Loucy (cell line): ENCODE results near the gene GRAMD4.

ENCODE experiments used
- H2AFZ ChIP-seq: fragments of 200-600 bp; sonication (generic); 2 replicates; pipeline ENCODE4 v1.6.0; 2016; ENCODE audit warnings: antibody characterized with exemption, mild to moderate bottlenecking, low read length, moderate library complexity
- H3F3A ChIP-seq: fragments of 200-600 bp; 2 replicates; pipeline ENCODE4 v1.6.0; 2016; ENCODE audit warnings: antibody characterized with exemption, low read depth, mild to moderate bottlenecking
- H3K27me3 ChIP-seq: fragments of 200-600 bp; sonication (generic); 2 replicates; pipeline ENCODE4 v1.6.1; 2014; ENCODE audit warnings: low read length, mild to moderate bottlenecking; ENCODE audit not compliant: insufficient read depth, poor library complexity, severe bottlenecking
- H3K36me3 ChIP-seq: fragments of 200-600 bp; sonication (generic); 2 replicates; pipeline ENCODE4 v1.6.1; 2016; ENCODE audit warnings: low read length; ENCODE audit not compliant: insufficient read depth
- H3K4me1 ChIP-seq: fragments of 200-600 bp; sonication (generic); 2 replicates; pipeline ENCODE4 v1.5.1; 2014; ENCODE audit warnings: low read length, mild to moderate bottlenecking; ENCODE audit not compliant: insufficient read depth, poor library complexity, severe bottlenecking
- H3K4me2 ChIP-seq: fragments of 200-600 bp; sonication (generic); 2 replicates; pipeline ENCODE4 v1.6.0; 2014; ENCODE audit warnings: antibody characterized with exemption, low read length, low read depth, mild to moderate bottlenecking; ENCODE audit not compliant: poor library complexity, severe bottlenecking
- H3K4me3 ChIP-seq: fragments of 200-600 bp; sonication (generic); 2 replicates; pipeline ENCODE4 v1.5.1; 2014; ENCODE audit warnings: low read length, mild to moderate bottlenecking, mixed read lengths; ENCODE audit not compliant: poor library complexity, severe bottlenecking
- H3K79me2 ChIP-seq: fragments of 200-600 bp; sonication (generic); 2 replicates; pipeline ENCODE4 v1.6.1; 2014; ENCODE audit warnings: low read length; ENCODE audit not compliant: insufficient read depth
- H3K9ac ChIP-seq: fragments of 200-600 bp; sonication (generic); 2 replicates; pipeline ENCODE4 v1.6.0; 2014; ENCODE audit warnings: mild to moderate bottlenecking, low read depth, low read length, moderate library complexity; ENCODE audit not compliant: poor library complexity, severe bottlenecking
- H3K9me2 ChIP-seq: fragments of 200-600 bp; sonication (generic); replicated peaks from 2 replicates; pipeline ENCODE4 v1.6.1; 2016; ENCODE audit warnings: low read depth, low read length, mixed read lengths
- H3K9me3 ChIP-seq: fragments of 200-600 bp; sonication (generic); 2 replicates; pipeline ENCODE4 v1.6.1; 2014; ENCODE audit warnings: mild to moderate bottlenecking, antibody characterized with exemption, low read length, low read depth; ENCODE audit not compliant: insufficient read depth
- H4K20me1 ChIP-seq: fragments of 200-600 bp; sonication (generic); 2 replicates; pipeline ENCODE4 v1.6.0; 2014; ENCODE audit warnings: antibody characterized with exemption, low read length, mild to moderate bottlenecking; ENCODE audit not compliant: insufficient read depth, poor library complexity, severe bottlenecking
- EZH2phosphoT487 ChIP-seq: fragments of 200-600 bp; IDR thresholded peaks from 2 replicates; pipeline ENCODE4 v1.6.1; 2018; ENCODE audit warnings: antibody characterized with exemption, mild to moderate bottlenecking, moderate library complexity, borderline replicate concordance
- TF ChIP-seq, protein P1 (sequence below): fragments of 200-600 bp; sonication (generic); conservative IDR thresholded peaks from 2 replicates; pipeline ENCODE4 v1.5.1; 2014; ENCODE audit warnings: mild to moderate bottlenecking, antibody characterized with exemption, low read length

Gene GRAMD4

DNA sequence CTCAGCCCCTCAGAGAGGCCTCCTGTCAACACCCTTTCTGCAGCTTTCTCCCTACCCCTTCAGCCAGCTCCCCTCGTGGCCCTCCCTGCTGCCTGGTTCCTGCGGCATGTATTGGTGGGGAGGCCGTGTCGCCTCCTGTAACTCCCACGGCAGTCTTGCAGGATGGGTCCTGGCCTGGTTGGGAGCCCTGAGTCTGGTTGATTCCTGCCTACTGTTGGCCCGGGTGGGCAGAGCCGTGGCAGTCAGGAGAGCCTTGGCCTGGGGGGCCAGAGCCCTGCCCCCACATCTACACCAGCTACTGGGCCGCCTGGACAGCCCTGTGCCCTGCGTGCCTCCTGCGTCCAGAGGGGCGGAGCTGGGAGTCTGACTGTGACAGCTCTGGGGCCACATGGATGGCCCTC, 30.3 kb upstream of the GRAMD4 start:
- Histone ChIP-seq H3K4me3 (no peak overlapping the region), H3K9ac (no peak overlapping the region)
- TF ChIP-seq, protein P1, sequence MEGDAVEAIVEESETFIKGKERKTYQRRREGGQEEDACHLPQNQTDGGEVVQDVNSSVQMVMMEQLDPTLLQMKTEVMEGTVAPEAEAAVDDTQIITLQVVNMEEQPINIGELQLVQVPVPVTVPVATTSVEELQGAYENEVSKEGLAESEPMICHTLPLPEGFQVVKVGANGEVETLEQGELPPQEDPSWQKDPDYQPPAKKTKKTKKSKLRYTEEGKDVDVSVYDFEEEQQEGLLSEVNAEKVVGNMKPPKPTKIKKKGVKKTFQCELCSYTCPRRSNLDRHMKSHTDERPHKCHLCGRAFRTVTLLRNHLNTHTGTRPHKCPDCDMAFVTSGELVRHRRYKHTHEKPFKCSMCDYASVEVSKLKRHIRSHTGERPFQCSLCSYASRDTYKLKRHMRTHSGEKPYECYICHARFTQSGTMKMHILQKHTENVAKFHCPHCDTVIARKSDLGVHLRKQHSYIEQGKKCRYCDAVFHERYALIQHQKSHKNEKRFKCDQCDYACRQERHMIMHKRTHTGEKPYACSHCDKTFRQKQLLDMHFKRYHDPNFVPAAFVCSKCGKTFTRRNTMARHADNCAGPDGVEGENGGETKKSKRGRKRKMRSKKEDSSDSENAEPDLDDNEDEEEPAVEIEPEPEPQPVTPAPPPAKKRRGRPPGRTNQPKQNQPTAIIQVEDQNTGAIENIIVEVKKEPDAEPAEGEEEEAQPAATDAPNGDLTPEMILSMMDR, result no peak
- no peak for TF ChIP-seq EZH2phosphoT487

DNA sequence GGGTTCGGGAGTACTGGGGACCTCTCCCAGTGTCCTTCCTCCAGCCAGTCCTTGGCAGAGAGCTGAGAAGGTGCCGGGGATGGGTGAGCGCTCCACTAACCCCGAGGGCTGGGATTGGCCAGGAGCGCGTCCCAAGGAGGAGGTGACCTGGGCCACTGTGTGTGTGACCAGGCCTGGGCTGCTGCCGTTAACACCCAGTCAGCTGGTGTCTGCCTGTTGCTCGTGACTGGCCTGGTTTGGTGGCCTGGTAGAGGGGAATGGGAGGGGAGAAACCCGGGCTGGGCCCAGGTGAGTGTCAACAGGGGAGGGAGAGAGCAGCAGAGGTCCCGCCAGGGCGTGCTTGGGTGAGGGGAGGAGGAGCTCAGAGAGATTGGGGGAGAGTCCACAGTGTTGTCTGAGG, 29.9 kb upstream of the GRAMD4 start:
- Histone ChIP-seq H3K27me3 (no peaks in the 10 kb centered on the region), H4K20me1 (no peaks in the 10 kb centered on the region), H3K9me3 (no peaks in the 10 kb centered on the region), H3K4me1 (peaks cover 14% of the 10 kb centered on the region), H3K9me2 (no peaks in the 10 kb centered on the region), H2AFZ (no peak overlapping the region), H3K36me3 (no peaks in the 10 kb centered on the region), H3K4me2 (no peak overlapping the region), H3K79me2 (peaks cover 9% of the 10 kb centered on the region; the same call in 1 of the 2 replicates), H3F3A (no peaks in the 10 kb centered on the region), H3K4me3 (no peak overlapping the region), H3K9ac (no peak overlapping the region)
- TF ChIP-seq, protein P1, result no peak
- TF ChIP-seq EZH2phosphoT487, result no peak

More for the DNA sequence above, 30.3 kb upstream of the GRAMD4 start:
- H3K9me3 ChIP-seq, result no peaks in the 10 kb centered on the region
- no peak overlapping the region for H2AFZ ChIP-seq
- peaks cover 9% of the 10 kb centered on the region; the same call in 1 of the 2 replicates for H3K79me2 ChIP-seq
- H3K27me3 ChIP-seq, result no peaks in the 10 kb centered on the region
- peaks cover 14% of the 10 kb centered on the region for H3K4me1 ChIP-seq
- H3K9me2 ChIP-seq, result no peaks in the 10 kb centered on the region
- H4K20me1 ChIP-seq, result no peaks in the 10 kb centered on the region
- no peaks in the 10 kb centered on the region for H3K36me3 ChIP-seq
- no peaks in the 10 kb centered on the region for H3F3A ChIP-seq
- no peak overlapping the region for H3K4me2 ChIP-seq

DNA sequence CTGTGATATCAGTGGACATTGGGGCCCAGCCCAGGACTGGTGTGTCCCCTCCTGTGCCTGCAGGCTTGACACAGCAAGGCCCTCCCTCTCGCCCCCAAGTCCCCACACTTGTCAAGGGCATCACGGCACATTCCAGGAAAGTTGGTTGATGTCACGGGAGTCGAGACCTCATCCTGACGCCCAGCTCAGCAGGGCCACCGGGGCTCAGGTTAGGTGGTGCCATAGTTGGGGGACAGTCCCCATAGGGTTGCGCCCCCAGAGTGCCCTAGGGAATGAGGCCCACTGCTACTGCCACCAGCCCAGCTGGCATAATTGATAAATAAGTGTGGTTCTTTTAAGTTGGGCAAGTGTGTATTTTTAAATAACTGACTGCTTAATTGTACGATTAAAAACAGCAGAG, 28.3 kb upstream of the GRAMD4 start:
- TF ChIP-seq EZH2phosphoT487, result no peak
- TF ChIP-seq, protein P1, result no peak
- Histone ChIP-seq H3K4me2 (peak overlapping the region; percentile 36), H3K9ac (peak overlapping the region; percentile 8)

More for the DNA sequence above, 28.3 kb upstream of the GRAMD4 start:
- no peaks in the 10 kb centered on the region for H4K20me1 ChIP-seq
- no peak overlapping the region for H3K4me3 ChIP-seq
- no peaks in the 10 kb centered on the region for H3K9me3 ChIP-seq
- H3K4me1 ChIP-seq, result peaks cover 14% of the 10 kb centered on the region
- H3K79me2 ChIP-seq, result peaks cover 9% of the 10 kb centered on the region; the same call in 1 of the 2 replicates
- no peaks in the 10 kb centered on the region for H3K36me3 ChIP-seq
- H3K27me3 ChIP-seq, result no peaks in the 10 kb centered on the region
- H3K9me2 ChIP-seq, result no peaks in the 10 kb centered on the region
- no peak overlapping the region for H2AFZ ChIP-seq
- H3F3A ChIP-seq, result no peaks in the 10 kb centered on the region
